Prostate gland (tissue), 2 donors: ENCODE results near the gene SBF2.

Experiments
- CTCF ChIP-seq, 4 experiments: fragments of 200-600 bp in 2 of 4; fragments of 450-650 bp in 2 of 4; sonication (generic) in 2 of 4; IDR thresholded peaks; 1 replicate in 3 of 4; 2 replicates in 1 of 4; pipeline ENCODE4 v1.5.1; 2016 to 2019; ENCODE audit warnings: antibody characterized with exemption in 4 of 4, mild to moderate bottlenecking in 2 of 4, moderate library complexity in 2 of 4
- POLR2AphosphoS5 ChIP-seq: sonication (generic); formaldehyde crosslinking; IDR thresholded peaks from one replicate; pipeline ENCODE4 v1.6.1; 2017; ENCODE audit warnings: antibody characterized with exemption

- TF ChIP-seq CTCF (IDR thresholded peaks at IDR 0.05) (no peak), POLR2AphosphoS5 (no peak)
These were observed 339.9 kb downstream of the SBF2 start for GRCh38 chr11:9953994-9954626.
